Sigmoid colon (tissue), 4 donors: ENCODE data around the gene CABYR.

ENCODE experiments used
- CTCF ChIP-seq, 4 experiments: fragments of 450-650 bp in 3 of 4; fragments of 200-600 bp in 1 of 4; IDR thresholded peaks; one replicate each; pipeline ENCODE4 v1.5.1; 2016 to 2019; ENCODE audit warnings: antibody characterized with exemption in 4 of 4, mild to moderate bottlenecking in 3 of 4, moderate library complexity in 2 of 4
- EP300 ChIP-seq, 4 donors: sonication (generic); formaldehyde crosslinking; IDR thresholded peaks; one replicate each; pipeline ENCODE4 v1.6.1; 2017; ENCODE audit warnings: antibody characterized with exemption in 4 of 4
- POLR2A ChIP-seq, 2 donors: fragments of 450-650 bp; IDR thresholded peaks; one replicate each; pipeline ENCODE4 v1.6.1; 2016; ENCODE audit warnings: antibody characterized with exemption in 2 of 2, mild to moderate bottlenecking in 2 of 2, moderate library complexity in 2 of 2
- POLR2AphosphoS5 ChIP-seq, 4 donors: sonication (generic); formaldehyde crosslinking; IDR thresholded peaks; one replicate each; pipeline ENCODE4 v1.6.1; 2017; ENCODE audit warnings: antibody characterized with exemption in 4 of 4

DNA sequence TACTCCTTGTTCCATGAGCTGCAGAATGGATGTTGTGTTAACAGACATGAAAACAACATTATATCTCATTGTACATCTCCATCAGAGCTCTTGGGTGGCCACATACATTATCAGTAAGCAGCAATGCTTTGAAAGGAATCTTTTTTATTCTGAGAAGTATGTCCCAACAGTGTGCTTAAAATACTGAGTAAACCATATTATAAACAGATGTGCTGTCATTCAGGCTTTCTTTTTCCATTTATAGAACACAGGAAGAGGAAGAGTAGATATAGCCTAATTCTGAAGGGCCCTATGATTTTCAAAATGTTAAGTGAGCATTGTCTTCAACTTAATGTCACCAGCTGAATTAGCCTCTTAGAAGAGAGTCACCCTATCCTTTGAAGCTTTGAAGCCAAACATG, 44.3 kb upstream of the CABYR start:
- TF ChIP-seq CTCF (IDR thresholded peaks at IDR 0.05): no peak
- no peak for TF ChIP-seq POLR2A (IDR thresholded peaks at IDR 0.05)
- TF ChIP-seq POLR2AphosphoS5 (IDR thresholded peaks at IDR 0.05): no peak
- no peak for TF ChIP-seq EP300 (IDR thresholded peaks at IDR 0.05)
